Large intestine (tissue), 3 donors: ENCODE data around the gene SYT13. TPM values are rescaled to one million over a fixed set of nuclear protein-coding genes. Genes with fewer than 3 reads are reported as not detected.

Experiments used
- DNase-seq, 2 donors: peaks; one replicate each; pipeline versions ENCODE4 v3.0.0 to v3.0.0-alpha.2; 2013
- H3K27ac ChIP-seq: one replicate; pipeline ENCODE4 v1.5.1; 2013; ENCODE audit warnings: low read length
- H3K27me3 ChIP-seq: 2 replicates; pipeline ENCODE4 v1.6.1; 2013; ENCODE audit warnings: low read length; ENCODE audit not compliant: control insufficient read depth, insufficient read depth
- H3K36me3 ChIP-seq: 2 replicates; pipeline ENCODE4 v1.6.1; 2013; ENCODE audit warnings: low read length; ENCODE audit not compliant: control insufficient read depth, insufficient read depth
- H3K4me1 ChIP-seq: one replicate; pipeline ENCODE4 v1.6.1; 2013; ENCODE audit warnings: low read length; ENCODE audit not compliant: control insufficient read depth, insufficient read depth
- H3K4me3 ChIP-seq: one replicate; pipeline ENCODE4 v1.5.1; 2013; ENCODE audit warnings: low read length
- H3K9me3 ChIP-seq: one replicate; pipeline ENCODE4 v1.6.1; 2013; ENCODE audit warnings: mild to moderate bottlenecking, low read depth, low read length, moderate library complexity; ENCODE audit not compliant: control insufficient read depth
- WGBS: methylation state at CpG from one replicate; pipeline ENCODE4 v1.1.5; 2013; ENCODE audit warnings: low lambda C conversion rate; ENCODE audit not compliant: insufficient coverage; 5-methylcytosine and 5-hydroxymethylcytosine counted together
- polyA plus RNA-seq: library from polyadenylated mRNA; unstranded; fragments of 120-200 nt; gene quantifications from one replicate; pipeline ENCODE4 v1.2.1, GENCODE V29; 2013

The SYT13 gene
- polyA plus RNA-seq, 1 donor: 25.5 TPM

DNA sequence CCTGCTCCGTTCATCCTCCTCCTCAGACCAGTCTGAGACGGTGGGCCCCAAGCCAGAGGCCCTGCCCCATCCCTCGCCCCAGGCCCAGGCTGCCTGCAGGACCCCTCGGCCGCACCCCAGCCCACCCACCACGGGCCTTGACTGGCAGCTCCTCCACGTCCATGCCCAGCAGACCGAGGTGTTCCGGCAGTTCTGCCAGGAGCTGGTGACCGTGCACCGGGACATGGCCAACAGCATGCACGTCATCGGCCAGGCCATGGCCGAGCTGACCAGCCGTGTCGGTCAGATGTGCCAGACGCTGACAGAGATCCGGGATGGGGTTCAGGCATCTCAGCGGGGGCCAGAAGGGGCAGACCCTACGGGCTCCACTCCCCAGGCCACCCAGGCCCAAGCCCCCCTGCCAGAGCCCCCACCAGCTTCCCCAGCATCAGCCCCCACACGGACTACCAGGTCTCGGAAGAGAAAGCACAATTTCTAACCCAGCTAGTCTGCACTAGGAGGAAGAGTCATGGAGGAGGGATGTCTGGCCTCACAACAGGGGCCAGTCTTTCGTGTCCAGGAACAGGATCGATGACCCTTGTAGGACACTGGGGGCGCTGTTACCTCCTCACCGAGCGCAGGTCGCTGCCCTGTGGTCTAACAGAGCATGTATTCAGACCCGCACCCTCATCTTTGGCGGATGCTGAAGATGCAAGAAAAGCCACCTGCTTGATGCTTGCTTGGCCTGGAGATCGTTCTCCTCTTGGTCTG lies 73.4 kb downstream of the SYT13 start:
- Histone ChIP-seq H3K4me3 (no peak overlapping the region), H3K4me1 (peaks cover 24% of the 10 kb centered on the region), H3K27me3 (no peaks in the 10 kb centered on the region), H3K9me3 (no peaks in the 10 kb centered on the region), H3K27ac (no peak overlapping the region), H3K36me3 (peaks cover 75% of the 10 kb centered on the region)
- WGBS: no CpG with 5 or more reads among the region's 31 CpGs
- no peak for DNase-seq

- H3K9me3 ChIP-seq: no peaks in the 10 kb centered on the region
- peaks cover 79% of the 10 kb centered on the region for H3K36me3 ChIP-seq
- no peak overlapping the region for H3K27ac ChIP-seq
- no CpG with 5 or more reads among the region's 9 CpGs for WGBS
- peak in 1 of 2 donors; percentile 13 for DNase-seq
- no peaks in the 10 kb centered on the region for H3K27me3 ChIP-seq
- no peak overlapping the region for H3K4me3 ChIP-seq
- H3K4me1 ChIP-seq: peaks cover 24% of the 10 kb centered on the region
Observed at GRCh38 chr11:45211732-45212131, 74.4 kb downstream of the SYT13 start.

DNA sequence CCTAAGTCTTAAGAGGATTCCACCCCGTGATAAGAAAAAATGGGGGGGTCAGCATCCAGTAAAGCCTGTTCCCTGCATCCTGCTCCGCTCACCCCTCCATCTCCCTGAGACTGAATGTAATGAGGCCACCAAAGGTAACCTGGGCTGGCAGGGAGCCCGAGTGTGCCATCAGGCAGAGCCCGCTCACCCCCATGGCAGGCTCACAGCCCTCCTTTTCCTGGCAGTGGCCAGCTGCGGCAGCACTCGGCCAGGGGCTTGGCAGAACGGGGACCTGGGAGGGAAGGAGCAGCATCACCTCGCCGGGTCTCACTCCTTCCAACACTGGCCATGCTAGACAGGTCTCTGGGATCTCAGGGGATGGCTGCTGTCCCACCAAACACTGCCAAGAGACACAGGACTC lies 75.3 kb downstream of the SYT13 start:
- Histone ChIP-seq H3K9me3 (no peaks in the 10 kb centered on the region), H3K4me1 (peaks cover 24% of the 10 kb centered on the region), H3K4me3 (no peak overlapping the region), H3K36me3 (peaks cover 87% of the 10 kb centered on the region), H3K27ac (peak overlapping the region; percentile 80), H3K27me3 (no peaks in the 10 kb centered on the region)
- no CpG with 5 or more reads among the region's 9 CpGs for WGBS
- no peak for DNase-seq

GRCh38 chr11:45209891-45210699 lies 76.0 kb downstream of the SYT13 start:
- no peaks in the 10 kb centered on the region for H3K27me3 ChIP-seq
- peaks cover 24% of the 10 kb centered on the region for H3K4me1 ChIP-seq
- H3K9me3 ChIP-seq: no peaks in the 10 kb centered on the region
- H3K27ac ChIP-seq: peak overlapping the region; percentile 80
- WGBS: 70% methylated on average over 2 of the region's 29 CpGs
- no peak overlapping the region for H3K4me3 ChIP-seq
- DNase-seq: peak; percentile 56 to 69
- H3K36me3 ChIP-seq: peaks cover 91% of the 10 kb centered on the region

DNA sequence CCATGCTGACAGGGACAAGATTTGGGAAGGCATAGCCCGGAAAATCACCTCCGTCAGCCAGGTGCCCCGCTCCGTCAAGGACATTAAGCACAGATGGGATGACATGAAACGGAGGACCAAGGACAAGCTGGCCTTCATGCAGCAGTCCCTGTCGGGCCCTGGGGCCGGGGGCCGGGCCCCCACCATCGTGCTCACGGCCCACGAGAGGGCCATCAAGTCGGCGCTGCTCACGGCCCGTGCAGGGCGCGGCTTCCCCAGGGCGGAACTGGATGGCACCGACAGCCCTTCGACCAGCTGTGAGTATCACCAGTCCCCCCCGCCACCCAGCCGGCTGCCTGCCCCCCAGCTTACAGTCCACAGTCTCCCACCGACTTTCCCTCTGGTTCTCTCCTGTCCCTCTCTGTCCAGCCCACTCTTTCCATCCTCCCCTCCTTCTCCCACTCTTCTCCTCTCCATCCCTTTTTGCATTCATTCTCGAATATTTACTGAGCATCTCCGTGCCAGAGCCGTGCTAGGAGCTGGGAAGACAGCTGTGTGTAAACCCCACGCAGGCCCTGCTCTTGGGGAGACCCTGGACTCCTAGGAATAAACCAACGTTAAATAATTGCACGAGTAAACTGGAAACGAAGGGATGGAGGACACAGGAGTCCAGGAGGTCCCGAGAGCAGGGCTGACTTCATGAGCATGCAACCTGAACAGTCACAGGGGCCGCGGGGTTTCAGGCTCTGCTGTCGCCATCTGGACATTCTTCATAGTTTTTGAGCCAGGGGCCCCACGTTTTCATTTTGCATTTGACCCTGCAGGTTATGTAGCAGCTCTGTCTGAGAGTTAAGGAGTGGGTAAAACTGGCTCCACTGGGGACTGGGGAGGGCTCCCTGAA lies 76.9 kb downstream of the SYT13 start:
- 82% methylated on average over 4 of the region's 35 CpGs for WGBS
- no peaks in the 10 kb centered on the region for H3K9me3 ChIP-seq
- peaks cover 24% of the 10 kb centered on the region for H3K4me1 ChIP-seq
- DNase-seq: no peak
- peaks cover 91% of the 10 kb centered on the region for H3K36me3 ChIP-seq
- no peaks in the 10 kb centered on the region for H3K27me3 ChIP-seq
- no peak overlapping the region for H3K4me3 ChIP-seq
- peak overlapping the region; percentile 65 for H3K27ac ChIP-seq

- H3K27ac ChIP-seq: no peak overlapping the region
- DNase-seq: peak in 1 of 2 donors; percentile 46
- H3K36me3 ChIP-seq: peaks cover 86% of the 10 kb centered on the region
- no CpG with 5 or more reads among the region's 8 CpGs for WGBS
- peaks cover 24% of the 10 kb centered on the region for H3K4me1 ChIP-seq
- H3K4me3 ChIP-seq: no peak overlapping the region
- no peaks in the 10 kb centered on the region for H3K9me3 ChIP-seq
- H3K27me3 ChIP-seq: no peaks in the 10 kb centered on the region
Observed at GRCh38 chr11:45208135-45208534, 78.0 kb downstream of the SYT13 start.

DNA sequence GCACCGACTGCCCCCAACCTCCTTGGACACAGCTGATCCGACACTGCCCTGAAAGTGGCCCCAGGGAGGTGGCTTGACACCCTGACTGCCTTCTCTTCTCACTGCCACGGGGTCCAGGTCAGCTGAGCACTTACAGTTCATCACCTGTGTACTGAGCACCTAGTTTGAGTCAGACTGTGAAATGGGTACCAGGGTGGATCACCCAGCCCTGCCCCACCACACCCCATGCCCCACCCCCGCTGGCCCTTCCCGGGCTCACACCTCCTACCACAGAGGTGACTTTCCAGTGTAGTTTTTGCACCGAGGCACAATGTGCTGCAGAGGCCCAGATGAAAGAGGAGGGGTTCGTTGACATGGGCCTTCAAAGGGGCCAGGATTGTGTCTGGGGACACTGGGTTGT lies 80.2 kb downstream of the SYT13 start:
- no peak overlapping the region for H3K27ac ChIP-seq
- no peak overlapping the region for H3K4me3 ChIP-seq
- H3K9me3 ChIP-seq: no peaks in the 10 kb centered on the region
- peaks cover 71% of the 10 kb centered on the region for H3K36me3 ChIP-seq
- WGBS: no CpG with 5 or more reads among the region's 7 CpGs
- DNase-seq: no peak
- peaks cover 24% of the 10 kb centered on the region for H3K4me1 ChIP-seq
- no peaks in the 10 kb centered on the region for H3K27me3 ChIP-seq

GRCh38 chr11:45204761-45205160 lies 81.4 kb downstream of the SYT13 start:
- Histone ChIP-seq H3K4me3 (no peak overlapping the region), H3K27ac (no peak overlapping the region), H3K4me1 (peaks cover 16% of the 10 kb centered on the region), H3K9me3 (no peaks in the 10 kb centered on the region), H3K27me3 (no peaks in the 10 kb centered on the region), H3K36me3 (peaks cover 61% of the 10 kb centered on the region)
- no CpG with 5 or more reads among the region's 8 CpGs for WGBS
- DNase-seq: no peak

DNA sequence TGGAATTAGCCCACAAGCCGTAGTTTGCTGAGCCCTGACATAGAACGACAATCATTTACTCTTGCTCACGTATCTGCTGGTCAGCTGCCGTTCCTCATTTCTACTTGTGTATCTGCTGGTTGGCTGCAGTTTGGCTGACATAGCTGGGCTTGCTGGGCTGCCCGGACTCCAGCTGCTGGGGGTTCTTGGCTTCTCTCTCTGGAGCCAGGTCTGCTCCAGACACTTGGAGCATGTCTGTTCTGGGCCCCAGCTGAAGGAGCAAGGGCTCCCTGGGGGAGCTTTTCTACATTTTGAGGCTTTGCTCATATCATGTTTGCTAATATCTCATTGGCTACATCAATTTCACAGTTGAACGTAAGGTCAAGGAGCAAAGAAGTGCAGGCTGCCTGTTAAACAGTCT lies 92.4 kb downstream of the SYT13 start:
- Histone ChIP-seq H3K27me3 (no peaks in the 10 kb centered on the region), H3K9me3 (no peaks in the 10 kb centered on the region), H3K27ac (no peak overlapping the region), H3K4me3 (no peak overlapping the region), H3K36me3 (peaks cover 46% of the 10 kb centered on the region), H3K4me1 (no peaks in the 10 kb centered on the region)
- WGBS: no CpG with 5 or more reads among the region's 6 CpGs
- no peak for DNase-seq
